ENCODE results near the gene PLPP6. TPM values are rescaled to one million over a fixed set of nuclear protein-coding genes. Genes with fewer than 3 reads are reported as not detected.

PLPP6 gene
- total and polyA plus RNA-seq, 10 donors, result 4.5 to 11.6 (median 6.8) TPM

DNA sequence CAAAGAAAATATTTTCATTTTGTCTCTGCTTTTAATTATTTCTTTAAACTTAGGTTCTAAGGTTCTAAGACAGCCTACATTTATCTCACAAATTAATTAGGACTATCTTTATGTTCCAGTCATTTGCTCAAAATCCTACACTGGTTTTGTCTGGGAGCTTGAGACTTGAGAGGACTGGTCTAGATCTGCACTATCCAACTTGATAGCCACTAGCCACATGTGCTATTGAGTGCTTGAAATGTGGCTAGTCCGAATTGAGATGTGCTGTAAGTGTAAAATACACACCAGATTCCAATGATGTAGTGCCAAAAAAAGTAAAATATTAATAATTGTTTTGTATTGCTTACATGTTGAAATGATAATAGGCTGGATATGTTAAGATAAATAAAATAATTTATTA, 24.5 kb downstream of the PLPP6 start:
- 86 to 98% (median 95%) methylated on average over 1 of the region's 1 CpG for WGBS, 5 donors
- Histone ChIP-seq H3K4me1 (peaks cover 0 to 49% (median 10%) of the 10 kb centered on the region in 6 donors), H3K36me3 (peaks cover 2 to 70% (median 30%) of the 10 kb centered on the region in 6 donors), H3K9me3 (no peaks in the 10 kb centered on the region), H3K27ac (no peak overlapping the region), H3K27me3 (replicated peaks in 1 of 7) (no peaks in the 10 kb centered on the region), H3K4me3 (no peak overlapping the region)
- TF ChIP-seq POLR2AphosphoS5 (IDR thresholded peaks at IDR 0.05) (no peak), POLR2A (IDR thresholded peaks at IDR 0.05) (no peak)
- TF ChIP-seq, protein P1, sequence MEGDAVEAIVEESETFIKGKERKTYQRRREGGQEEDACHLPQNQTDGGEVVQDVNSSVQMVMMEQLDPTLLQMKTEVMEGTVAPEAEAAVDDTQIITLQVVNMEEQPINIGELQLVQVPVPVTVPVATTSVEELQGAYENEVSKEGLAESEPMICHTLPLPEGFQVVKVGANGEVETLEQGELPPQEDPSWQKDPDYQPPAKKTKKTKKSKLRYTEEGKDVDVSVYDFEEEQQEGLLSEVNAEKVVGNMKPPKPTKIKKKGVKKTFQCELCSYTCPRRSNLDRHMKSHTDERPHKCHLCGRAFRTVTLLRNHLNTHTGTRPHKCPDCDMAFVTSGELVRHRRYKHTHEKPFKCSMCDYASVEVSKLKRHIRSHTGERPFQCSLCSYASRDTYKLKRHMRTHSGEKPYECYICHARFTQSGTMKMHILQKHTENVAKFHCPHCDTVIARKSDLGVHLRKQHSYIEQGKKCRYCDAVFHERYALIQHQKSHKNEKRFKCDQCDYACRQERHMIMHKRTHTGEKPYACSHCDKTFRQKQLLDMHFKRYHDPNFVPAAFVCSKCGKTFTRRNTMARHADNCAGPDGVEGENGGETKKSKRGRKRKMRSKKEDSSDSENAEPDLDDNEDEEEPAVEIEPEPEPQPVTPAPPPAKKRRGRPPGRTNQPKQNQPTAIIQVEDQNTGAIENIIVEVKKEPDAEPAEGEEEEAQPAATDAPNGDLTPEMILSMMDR (IDR thresholded peaks at IDR 0.05 in 8 of 11, conservative IDR thresholded peaks at IDR 0.05 in 3 of 11), result no peak
- DNase-seq, result no peak
- intact Hi-C loops (cut with DNase I; ENCODE audit: low total_unique reads), result no loop called here

DNA sequence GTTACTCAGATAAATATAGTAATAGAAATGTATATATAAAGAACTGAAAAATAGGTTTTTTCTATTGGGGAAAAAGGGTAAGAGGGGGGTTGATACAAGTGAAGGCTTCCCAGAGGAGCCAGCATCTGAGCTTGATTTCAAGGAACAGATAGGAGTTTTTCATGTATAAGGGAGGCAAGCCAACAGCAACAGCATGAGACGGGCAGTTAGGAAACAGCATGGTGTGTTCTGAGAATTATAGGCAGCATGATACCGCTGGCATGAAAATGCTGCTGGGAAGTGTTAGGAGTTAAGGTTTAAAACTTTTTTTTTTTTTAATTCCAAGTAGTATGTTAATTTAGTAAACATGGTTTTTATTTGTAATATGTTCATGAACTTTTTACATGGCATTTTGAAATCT, 26.9 kb downstream of the PLPP6 start:
- Histone ChIP-seq H3K27me3 (replicated peaks in 1 of 7) (no peaks in the 10 kb centered on the region), H3K9me3 (no peaks in the 10 kb centered on the region), H3K27ac (no peak overlapping the region), H3K4me3 (no peak overlapping the region), H3K4me1 (peaks cover 0 to 31% (median 4%) of the 10 kb centered on the region in 6 donors), H3K36me3 (peaks cover 2 to 92% (median 31%) of the 10 kb centered on the region in 6 donors)
- WGBS, 5 donors, result 45 to 97% (median 86%) methylated on average over 2 of the region's 2 CpGs
- no peak for DNase-seq
- TF ChIP-seq POLR2A (IDR thresholded peaks at IDR 0.05) (no peak), POLR2AphosphoS5 (IDR thresholded peaks at IDR 0.05) (no peak)
- TF ChIP-seq, protein P1 (IDR thresholded peaks at IDR 0.05 in 8 of 11, conservative IDR thresholded peaks at IDR 0.05 in 3 of 11), result no peak
- intact Hi-C loops (cut with DNase I; ENCODE audit: low total_unique reads), result no loop called here

DNA sequence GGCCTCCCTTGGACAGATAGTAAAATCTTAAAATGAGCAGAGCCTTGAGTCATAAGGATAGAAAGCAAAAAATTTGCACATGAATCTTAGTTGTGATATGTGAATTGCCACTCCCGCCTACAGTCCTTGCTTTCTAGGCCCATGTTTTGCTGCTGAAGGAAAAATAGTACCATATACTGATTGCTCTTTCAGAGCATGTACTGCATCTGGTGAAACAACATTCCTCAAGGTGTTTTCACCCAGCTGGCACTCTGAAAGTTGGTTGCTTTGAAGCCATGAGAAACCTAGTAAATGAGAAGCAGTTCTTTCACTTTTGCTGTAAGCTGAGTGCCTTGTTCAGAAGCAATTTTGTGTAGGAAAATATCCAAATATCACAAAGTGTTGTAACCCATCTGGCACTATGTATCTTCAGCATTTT, 27.6 kb downstream of the PLPP6 start:
- no peaks in the 10 kb centered on the region for H3K9me3 ChIP-seq
- H3K36me3 ChIP-seq, result peaks cover 2 to 96% (median 35%) of the 10 kb centered on the region in 6 donors
- WGBS, 5 donors, result 68 to 87% (median 73%) methylated on average over 1 of the region's 1 CpG
- peak overlapping the region in 1 of 8 donors; percentile 12 for H3K27ac ChIP-seq
- no peak for TF ChIP-seq POLR2A (IDR thresholded peaks at IDR 0.05)
- no peak for TF ChIP-seq POLR2AphosphoS5 (IDR thresholded peaks at IDR 0.05)
- TF ChIP-seq, protein P1 (IDR thresholded peaks at IDR 0.05 in 8 of 11, conservative IDR thresholded peaks at IDR 0.05 in 3 of 11), result no peak
- H3K4me1 ChIP-seq, result peaks cover 0 to 26% (median 4%) of the 10 kb centered on the region in 6 donors
- no peak for DNase-seq
- intact Hi-C loops (cut with DNase I; ENCODE audit: low total_unique reads), result no loop called here
- H3K4me3 ChIP-seq, result no peak overlapping the region
- H3K27me3 ChIP-seq (replicated peaks in 1 of 7), result no peaks in the 10 kb centered on the region

DNA sequence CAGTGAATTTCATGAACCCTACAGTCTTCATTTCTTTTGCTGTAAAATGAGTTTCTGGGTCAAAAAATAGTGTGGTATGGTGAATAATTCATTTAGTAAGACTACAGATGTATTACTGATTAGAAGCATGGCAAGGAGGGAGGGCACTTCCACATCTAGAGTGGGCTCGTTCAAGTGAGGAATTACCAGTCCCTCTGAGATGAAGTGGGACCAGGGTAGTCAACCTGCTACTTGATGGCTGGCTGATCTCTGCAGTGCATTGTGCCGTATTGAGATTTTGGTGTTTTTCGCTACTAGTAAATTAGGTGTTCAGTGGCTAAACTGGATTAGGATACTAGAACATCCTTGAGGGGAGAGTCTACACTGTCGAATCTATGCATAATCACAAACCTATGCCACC, 28.1 kb downstream of the PLPP6 start:
- Histone ChIP-seq H3K4me3 (no peak overlapping the region), H3K9me3 (no peaks in the 10 kb centered on the region), H3K4me1 (peaks cover 0 to 23% (median 4%) of the 10 kb centered on the region in 6 donors), H3K27ac (peak overlapping the region in 1 of 8 donors; percentile 12), H3K36me3 (peaks cover 2 to 96% (median 35%) of the 10 kb centered on the region in 6 donors), H3K27me3 (replicated peaks in 1 of 7) (no peaks in the 10 kb centered on the region)
- no peak for DNase-seq
- no peak for TF ChIP-seq POLR2AphosphoS5 (IDR thresholded peaks at IDR 0.05)
- TF ChIP-seq POLR2A (IDR thresholded peaks at IDR 0.05), result no peak
- TF ChIP-seq, protein P1 (IDR thresholded peaks at IDR 0.05 in 8 of 11, conservative IDR thresholded peaks at IDR 0.05 in 3 of 11), result no peak
- 75 to 81% (median 77%) methylated on average over 4 of the region's 4 CpGs for WGBS, 5 donors
- intact Hi-C loops (cut with DNase I; ENCODE audit: low total_unique reads), result no loop called here

Measured in spleen (tissue), 11 donors.